Measurements from ENCODE around the gene EVI2B.
"Not testable (repeated sequence)": the region's sequence is repeated elsewhere in the genome, so short reads cannot be mapped to it uniquely, and the experiment has no call there.

EVI2B gene

GRCh38 chr17:31310260-31310659, 3.6 kb downstream of the EVI2B start:
- no peak for DNase-seq

DNA sequence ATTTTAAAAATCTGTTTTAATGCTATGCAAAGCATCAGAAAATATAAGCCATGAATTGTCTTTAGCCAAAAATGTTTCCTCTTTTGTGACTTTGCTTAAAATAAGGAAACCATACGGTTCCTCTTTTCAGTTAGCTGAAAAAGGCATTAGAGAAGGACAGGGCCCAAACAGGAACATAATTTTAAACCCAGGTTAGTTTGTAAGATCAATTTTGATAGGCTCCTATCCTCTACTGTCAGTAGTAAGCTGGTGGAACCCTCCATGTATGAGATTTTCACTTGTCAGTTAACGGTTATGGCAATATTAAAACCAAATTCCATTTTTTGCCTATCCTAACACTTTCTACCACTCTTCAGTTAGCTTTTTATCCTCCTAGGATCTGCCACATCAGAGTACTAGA, 4.3 kb downstream of the EVI2B start:
- DNase-seq, result no peak

- DNase-seq, result no peak
Measured at GRCh38 chr17:31308372-31309334, 5.2 kb downstream of the EVI2B start.

GRCh38 chr17:31307640-31308039, 6.2 kb downstream of the EVI2B start:
- DNase-seq, result no peak

DNA sequence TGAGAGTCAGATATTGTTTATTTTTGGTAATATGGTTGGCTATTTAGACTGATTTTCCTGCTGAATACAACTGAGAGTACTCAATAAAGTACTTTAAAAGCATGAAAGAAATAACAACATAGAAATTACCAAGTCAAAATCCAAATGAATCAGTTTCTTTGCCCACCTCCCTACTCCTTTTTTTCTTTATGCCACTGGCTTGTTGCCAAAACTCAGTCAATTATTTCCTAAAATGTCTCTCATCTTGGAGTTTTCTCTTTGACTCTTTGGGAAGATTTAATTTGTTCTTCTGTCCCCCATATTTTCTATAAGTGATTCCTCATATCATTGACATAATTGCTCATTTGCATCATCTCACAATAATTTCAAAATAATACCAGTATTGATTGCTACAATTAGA, 14.2 kb downstream of the EVI2B start:
- no peak for DNase-seq

- DNase-seq, result no peak
Measured at GRCh38 chr17:31297090-31297489, 16.8 kb downstream of the EVI2B start, which contains the start of gene OMG. TSS of gene OMG (minus strand) at chr17:31297239. CDS start at chr17:31296331, 908 bp downstream.

- no peak for DNase-seq
Measured at GRCh38 chr17:31296142-31296541, 17.7 kb downstream of the EVI2B start.

DNA sequence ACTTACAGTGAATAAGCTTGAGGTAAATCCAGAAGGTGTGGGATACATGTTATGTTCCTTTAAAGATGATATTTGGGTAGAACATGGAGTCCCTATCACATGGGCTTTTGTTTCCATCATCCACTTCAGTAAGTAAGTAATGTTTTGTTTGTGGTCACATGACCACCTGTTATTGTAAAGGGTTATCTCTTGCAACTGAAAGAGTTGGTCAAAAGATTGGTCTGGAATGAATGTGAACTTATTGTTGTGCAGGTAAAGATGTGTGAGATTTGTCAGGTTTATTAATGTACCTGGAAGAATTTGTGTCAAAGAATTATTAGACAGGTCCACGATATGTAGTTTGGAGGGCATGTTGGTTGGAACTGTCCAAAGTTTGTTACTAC, 18.4 kb downstream of the EVI2B start:
- DNase-seq, result no peak

DNA sequence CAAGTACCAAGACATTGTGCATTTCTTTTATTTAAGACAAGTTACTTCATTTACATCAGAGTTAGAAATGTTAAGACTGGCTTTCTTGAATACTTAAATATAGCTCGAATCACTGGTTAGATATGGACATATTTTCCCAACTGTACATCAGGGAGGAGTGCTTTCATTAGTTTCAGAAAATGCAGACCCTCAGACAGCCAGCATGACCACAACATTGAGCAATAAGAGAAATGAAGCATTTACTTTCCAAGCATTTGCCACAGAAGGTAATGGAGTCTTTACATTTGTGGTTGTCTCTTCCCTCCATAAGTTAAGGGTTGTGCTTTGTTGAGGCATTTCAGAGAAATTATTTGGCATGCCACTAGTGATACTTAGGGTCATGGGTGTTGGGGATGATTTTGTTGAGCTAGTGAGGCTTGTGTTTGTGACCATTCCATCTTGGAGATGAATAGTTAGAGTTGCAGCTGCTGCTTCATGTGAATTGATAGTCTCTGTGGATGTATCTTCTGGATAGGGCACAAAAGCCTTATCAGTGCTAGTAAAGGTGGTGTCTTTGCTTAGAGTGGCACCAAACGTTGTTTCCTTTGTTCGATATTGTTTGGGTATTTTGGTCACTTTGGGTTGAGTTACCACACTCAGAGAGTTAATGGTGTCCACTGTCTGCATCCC, 18.9 kb downstream of the EVI2B start:
- no peak for DNase-seq

DNA sequence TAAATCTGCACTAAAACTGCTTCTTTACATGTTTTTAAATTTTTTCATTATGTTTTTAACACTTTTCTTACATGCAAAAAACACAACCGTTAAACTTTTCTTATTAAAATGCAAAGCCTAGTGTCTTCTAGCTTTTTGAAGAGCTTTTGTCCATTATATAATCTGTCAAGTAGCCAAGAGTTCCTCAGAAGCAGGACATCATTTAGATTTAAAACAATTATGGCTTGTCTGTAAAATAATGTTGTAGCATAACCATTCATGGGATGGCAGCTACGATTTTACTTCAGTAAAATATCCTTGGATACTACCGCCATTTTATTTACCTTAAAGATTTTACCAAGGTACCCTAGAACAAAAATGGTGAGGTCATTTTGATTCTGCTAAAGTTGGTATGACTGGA, 19.6 kb downstream of the EVI2B start:
- DNase-seq, result no peak

GRCh38 chr17:31293581-31293980, 20.3 kb downstream of the EVI2B start:
- no peak for DNase-seq

DNA sequence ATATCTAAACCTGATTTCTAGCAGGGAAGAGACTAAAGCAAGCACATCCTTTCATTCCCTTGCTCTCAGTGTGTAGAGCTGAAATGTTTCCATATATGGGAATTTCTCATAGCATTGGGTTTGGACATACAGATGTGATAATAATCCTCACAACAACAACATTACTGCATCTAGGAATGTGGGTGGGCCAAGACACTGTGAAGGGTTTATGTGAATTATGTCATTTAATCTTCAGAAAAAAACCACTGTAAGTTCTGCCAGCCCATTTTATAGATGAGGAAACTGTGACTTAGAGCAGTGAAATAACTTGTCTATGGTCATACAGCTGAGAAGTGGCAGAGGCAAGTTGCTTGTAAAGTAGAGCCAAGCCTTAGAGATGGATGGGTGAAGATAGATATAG, 22.0 kb downstream of the EVI2B start:
- DNase-seq, result no peak

DNA sequence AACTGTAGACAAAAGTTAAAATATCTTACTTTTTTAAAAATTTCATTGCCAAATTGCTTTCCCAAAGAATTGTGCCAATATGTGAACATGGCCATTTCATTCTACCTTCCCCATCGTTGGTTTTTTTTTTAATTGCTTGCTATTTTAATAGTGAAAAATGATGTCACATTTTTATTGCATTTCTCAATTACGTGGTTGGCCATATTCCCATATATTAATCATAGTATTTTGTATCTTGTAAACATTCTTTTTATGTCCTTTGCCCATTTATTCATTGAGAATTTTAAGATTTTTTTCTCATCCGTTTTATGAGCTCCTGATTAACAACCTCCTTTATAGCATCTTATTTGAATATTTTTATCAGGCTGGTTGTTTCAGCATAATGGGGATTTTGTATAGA, 24.1 kb downstream of the EVI2B start:
- no peak for DNase-seq

- DNase-seq, result not testable (repeated sequence)
Measured at GRCh38 chr17:31287932-31288331, 25.9 kb downstream of the EVI2B start.

DNA sequence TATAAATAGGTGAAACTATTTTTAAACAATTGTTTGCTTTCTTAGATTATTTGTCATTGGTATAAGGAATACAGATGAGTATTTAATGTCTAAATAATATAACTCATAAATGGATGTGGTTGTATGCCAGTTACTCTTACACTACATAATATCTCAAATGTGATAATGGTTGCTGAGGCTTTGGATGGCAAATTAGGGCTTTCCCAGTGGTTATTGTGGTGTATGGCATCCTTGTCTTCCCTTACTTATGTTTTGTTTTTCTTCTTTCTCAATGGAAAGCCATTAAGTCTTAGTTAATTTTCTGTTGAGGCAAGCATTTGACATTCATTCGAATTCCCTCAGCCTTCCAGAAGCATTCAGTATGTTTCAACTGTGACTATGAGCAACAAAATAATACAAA, 27.3 kb downstream of the EVI2B start:
- DNase-seq, result no peak

- no peak for DNase-seq
Measured at GRCh38 chr17:31283841-31284240, 30.0 kb downstream of the EVI2B start.

- no peak for DNase-seq
Measured at GRCh38 chr17:31281061-31281460, 32.8 kb downstream of the EVI2B start.

DNA sequence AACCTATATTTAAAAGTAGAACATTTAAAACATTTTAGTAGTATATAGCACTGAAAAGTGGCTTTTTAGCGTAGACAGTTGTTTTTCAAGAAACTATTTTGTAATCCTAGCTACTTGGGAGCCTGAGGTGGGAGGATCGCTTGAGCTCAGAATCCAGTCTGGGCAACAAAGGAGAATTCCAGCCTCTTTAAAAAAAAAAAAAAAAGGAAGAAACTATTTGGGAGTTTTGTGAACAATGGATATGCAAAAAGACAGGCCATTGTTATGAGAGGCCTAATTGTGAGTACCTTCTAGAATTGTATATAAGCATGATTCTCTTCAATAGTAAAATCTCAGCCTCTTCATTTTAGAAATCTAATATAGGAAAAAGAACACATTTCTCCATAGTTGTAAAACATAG, 34.5 kb downstream of the EVI2B start:
- no peak for DNase-seq

DNA sequence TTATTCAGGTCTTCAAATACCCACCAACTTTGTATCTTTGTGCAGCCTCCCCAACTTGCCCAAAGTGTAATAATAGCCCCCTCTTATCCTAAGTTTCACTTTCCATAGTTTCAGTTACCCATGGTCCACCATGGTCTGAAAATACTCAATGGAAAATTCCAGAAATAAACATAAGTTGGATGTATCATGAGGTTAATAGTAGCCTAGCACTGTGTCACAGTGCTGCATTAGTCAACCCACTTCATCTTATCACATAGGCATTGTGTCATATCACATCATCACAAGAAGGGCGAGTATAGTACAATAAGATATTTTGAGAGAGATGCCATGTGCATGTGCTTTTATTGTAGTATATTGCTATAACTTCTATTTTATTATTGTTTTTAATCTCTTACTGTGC, 38.7 kb downstream of the EVI2B start:
- no peak for DNase-seq

GRCh38 chr17:31274252-31274651, 39.6 kb downstream of the EVI2B start:
- DNase-seq, result no peak

GRCh38 chr17:31273516-31273915, 40.3 kb downstream of the EVI2B start:
- DNase-seq, result no peak

DNA sequence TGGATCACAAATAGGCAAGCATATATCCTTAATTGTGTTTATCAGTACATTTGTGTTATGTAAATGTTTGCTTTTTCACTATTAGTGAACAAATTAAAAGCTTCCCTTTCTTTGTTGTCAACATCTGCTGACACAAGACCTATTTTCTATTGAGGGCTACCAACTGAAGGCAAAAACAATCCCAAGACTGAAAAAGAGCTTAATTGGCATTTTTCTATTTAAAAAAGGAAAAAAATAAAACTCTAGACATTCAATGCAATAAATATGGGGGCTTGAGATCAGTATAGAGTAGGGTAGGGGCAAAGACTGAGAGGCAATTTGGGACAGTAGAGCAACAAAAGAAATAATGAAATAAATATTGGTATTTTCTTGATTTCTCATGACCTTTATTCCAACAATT, 41.1 kb downstream of the EVI2B start:
- DNase-seq, result no peak

DNA sequence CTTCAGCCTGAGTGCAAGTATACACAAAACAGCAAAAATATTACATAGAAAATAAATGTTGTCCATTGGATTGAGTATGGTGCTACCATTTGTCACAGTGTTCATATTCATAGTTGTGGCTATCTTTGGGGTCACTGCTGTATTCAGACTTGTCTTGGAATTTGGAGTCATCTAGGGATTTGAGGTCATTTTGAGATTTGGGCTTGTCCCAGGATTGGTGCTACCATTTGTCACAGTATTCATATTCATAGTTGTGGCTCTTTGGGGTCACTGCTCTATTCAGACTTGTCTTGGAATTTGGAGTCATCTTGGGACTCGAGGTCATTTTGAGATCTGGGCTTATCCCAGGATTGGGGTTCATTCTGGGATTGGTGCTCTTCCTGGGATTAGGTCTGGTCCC, 41.6 kb downstream of the EVI2B start:
- DNase-seq, result no peak

- DNase-seq, result no peak
Measured at GRCh38 chr17:31269578-31269983, 44.3 kb downstream of the EVI2B start.

Data from NCI-H2029 treated with DMSO at 0.1 percent for 48 hours (cell line).